DMS53 (cell line): Measurements from ENCODE around the gene NBPF26.
"Not testable (repeated sequence)": the region's sequence is repeated elsewhere in the genome, so short reads cannot be mapped to it uniquely, and the experiment has no call there.

Source experiments
- DNase-seq: peaks from one replicate; lab custom pipeline; 2025; lab: John Stamatoyannopoulos, UW

Gene NBPF26

DNA sequence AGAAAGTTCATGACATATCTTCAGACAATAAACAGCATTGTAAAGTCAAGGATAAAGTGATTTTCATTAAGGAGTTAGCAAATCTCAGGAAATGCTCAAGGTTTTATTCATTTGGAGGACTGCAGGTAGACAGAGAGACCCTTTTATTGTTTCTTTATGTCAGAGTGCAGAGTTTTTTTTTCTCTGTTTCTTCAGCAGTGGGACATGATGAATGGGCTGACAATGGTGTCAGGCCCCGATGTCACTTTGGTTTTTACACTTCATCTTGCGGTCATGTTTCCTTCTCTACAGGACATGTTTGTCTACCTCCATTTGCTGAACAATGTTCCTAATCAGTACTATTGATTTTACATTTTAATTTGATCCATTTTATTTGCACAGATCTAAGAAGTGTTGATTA lies 134.4 kb downstream of the NBPF26 start:
- not testable (repeated sequence) for DNase-seq

- DNase-seq: not testable (repeated sequence)
Measured at GRCh38 chr1:120859615-120860234, 136.0 kb downstream of the NBPF26 start.

DNA sequence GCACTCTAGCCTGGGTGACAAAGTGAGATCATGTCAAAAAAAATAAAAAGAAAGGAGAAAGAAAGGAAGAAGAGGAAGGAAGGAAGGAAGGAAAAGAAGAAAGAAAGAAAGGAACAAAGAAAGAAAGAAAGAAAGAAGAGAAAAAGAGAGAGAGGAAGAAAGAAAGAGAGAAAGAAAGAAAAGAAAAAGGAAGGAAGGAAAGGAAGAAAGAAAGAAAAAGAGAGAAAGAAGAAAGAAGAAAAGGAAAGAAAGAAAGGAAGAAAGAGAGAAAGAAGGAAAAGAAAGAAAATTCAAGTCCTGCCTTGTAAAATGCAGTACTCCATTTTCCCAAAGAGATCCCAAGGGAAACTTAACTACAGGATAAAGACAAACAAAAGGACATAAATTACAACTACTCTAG lies 154.5 kb downstream of the NBPF26 start:
- DNase-seq: not testable (repeated sequence)

DNA sequence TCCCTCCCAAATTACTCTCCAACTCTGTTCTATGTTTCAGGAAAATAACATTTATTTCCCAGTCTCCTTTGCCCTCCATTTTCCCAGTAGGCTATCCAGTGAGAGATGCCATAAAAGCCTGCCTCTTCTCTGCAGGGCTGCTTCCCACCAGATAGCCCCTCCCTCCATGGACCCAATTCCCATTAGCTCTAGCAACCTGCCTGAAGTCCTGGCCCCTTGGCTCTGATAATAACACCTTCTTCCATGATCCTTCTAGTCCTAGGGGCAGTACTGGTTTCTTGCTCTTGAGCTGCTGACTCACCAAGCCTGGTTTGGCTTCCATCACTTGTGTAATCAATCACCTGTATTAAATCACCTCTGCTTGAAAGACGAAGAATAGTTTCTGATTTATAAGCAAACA lies 156.3 kb downstream of the NBPF26 start:
- peak; percentile 22 for DNase-seq

GRCh38 chr1:120881934-120882333 lies 158.2 kb downstream of the NBPF26 start:
- DNase-seq: not testable (repeated sequence)
